ENCODE results near the gene IFITM5. TPM values are rescaled to one million over a fixed set of nuclear protein-coding genes. Genes with fewer than 3 reads are reported as not detected.
"Not testable (repeated sequence)": the region's sequence is repeated elsewhere in the genome, so short reads cannot be mapped to it uniquely, and the experiment has no call there.

The IFITM5 gene
- total RNA-seq, 3 donors from 2014 or later, result not detected

- no peaks in the 10 kb centered on the region for H3K36me3 ChIP-seq
- intact Hi-C loops (cut with DNase I; ENCODE audit: low total_unique reads), result no loop called here
- H3K4me3 ChIP-seq, result no peak overlapping the region
- peak overlapping the region; percentile 55 to 91 for H3K27ac ChIP-seq
- no peaks in the 10 kb centered on the region for H3K27me3 ChIP-seq
- H3K4me1 ChIP-seq, result peaks cover 0 to 13% of the 10 kb centered on the region in 2 donors
- no peaks in the 10 kb centered on the region for H3K9me3 ChIP-seq
- TF ChIP-seq POLR2A (IDR thresholded peaks at IDR 0.05), result no peak
- TF ChIP-seq CTCF (IDR thresholded peaks at IDR 0.05), result no peak
- TF ChIP-seq POLR2AphosphoS5 (IDR thresholded peaks at IDR 0.05), result no peak
- DNase-seq (ENCODE audit: low spot score in 2 of 2), result no peak
Measured at GRCh38 chr11:324156-324555, 24.8 kb upstream of the IFITM5 start.

- H3K27ac ChIP-seq, result peak overlapping the region; percentile 95 to 98
- DNase-seq (ENCODE audit: low spot score in 2 of 2); intact Hi-C loops (cut with DNase I; ENCODE audit: low total_unique reads); H3K27me3 ChIP-seq; H3K9me3 ChIP-seq; H3K36me3 ChIP-seq: not testable (repeated sequence)
- H3K4me1 ChIP-seq, result peaks cover 0 to 12% of the 10 kb centered on the region in 2 donors
- peak overlapping the region; percentile 67 to 86 (median 81) for H3K4me3 ChIP-seq
Measured at GRCh38 chr11:319888-320273, 20.6 kb upstream of the IFITM5 start.

- TF ChIP-seq POLR2AphosphoS5 (IDR thresholded peaks at IDR 0.05), result peak in 1 of 3 donors; percentile 22
- H3K27ac ChIP-seq, result peak overlapping the region; percentile 95 to 98
- H3K27me3 ChIP-seq; DNase-seq (ENCODE audit: low spot score in 2 of 2); H3K9me3 ChIP-seq; H3K36me3 ChIP-seq; intact Hi-C loops (cut with DNase I; ENCODE audit: low total_unique reads): not testable (repeated sequence)
- peak overlapping the region; percentile 67 to 86 (median 81) for H3K4me3 ChIP-seq
- H3K4me1 ChIP-seq, result peaks cover 0 to 12% of the 10 kb centered on the region in 2 donors
Measured at GRCh38 chr11:319121-319887, 20.0 kb upstream of the IFITM5 start.

GRCh38 chr11:318405-319120, 19.2 kb upstream of the IFITM5 start:
- H3K9me3 ChIP-seq; H3K36me3 ChIP-seq; intact Hi-C loops (cut with DNase I; ENCODE audit: low total_unique reads); DNase-seq (ENCODE audit: low spot score in 2 of 2); H3K27me3 ChIP-seq: not testable (repeated sequence)
- H3K4me1 ChIP-seq, result peaks cover 0 to 14% of the 10 kb centered on the region in 2 donors
- peak overlapping the region; percentile 95 to 98 for H3K27ac ChIP-seq
- peak overlapping the region; percentile 67 to 88 (median 81) for H3K4me3 ChIP-seq

GRCh38 chr11:317668-318404, 18.5 kb upstream of the IFITM5 start:
- DNase-seq (ENCODE audit: low spot score in 2 of 2), result peak in 1 of 2 donors; percentile 38
- Histone ChIP-seq H3K27ac (peak overlapping the region; percentile 13 to 93), H3K4me1 (peaks cover 0 to 20% of the 10 kb centered on the region in 2 donors), H3K4me3 (peak overlapping the region; percentile 25 to 88 (median 39))
- H3K27me3 ChIP-seq; H3K9me3 ChIP-seq; H3K36me3 ChIP-seq; intact Hi-C loops (cut with DNase I; ENCODE audit: low total_unique reads): not testable (repeated sequence)
- TF ChIP-seq CTCF (IDR thresholded peaks at IDR 0.05) (peak in 1 of 3 donors; percentile 9), POLR2AphosphoS5 (IDR thresholded peaks at IDR 0.05) (peak in 1 of 3 donors; percentile 15)

- no peak for TF ChIP-seq CTCF (IDR thresholded peaks at IDR 0.05)
- TF ChIP-seq POLR2AphosphoS5 (IDR thresholded peaks at IDR 0.05), result no peak
- no peak for TF ChIP-seq POLR2A (IDR thresholded peaks at IDR 0.05)
- Histone ChIP-seq H3K9me3 (no peaks in the 10 kb centered on the region), H3K36me3 (no peaks in the 10 kb centered on the region), H3K4me3 (peak overlapping the region; percentile 52 to 88 (median 60)), H3K27me3 (no peaks in the 10 kb centered on the region), H3K4me1 (peaks cover 0 to 20% of the 10 kb centered on the region in 2 donors), H3K27ac (peak overlapping the region; percentile 13 to 93)
- DNase-seq (ENCODE audit: low spot score in 2 of 2), result no peak
- intact Hi-C loops (cut with DNase I; ENCODE audit: low total_unique reads), result no loop called here
Measured at GRCh38 chr11:316891-317301, 17.6 kb upstream of the IFITM5 start.

Measured in breast epithelium (tissue), 4 donors.